NCI-H524 treated with DMSO at 0.1 percent for 48 hours (cell line): ENCODE measurements around the gene KRTAP5-9.
"Not testable (repeated sequence)": the region's sequence is repeated elsewhere in the genome, so short reads cannot be mapped to it uniquely, and the experiment has no call there.

Experiments used
- DNase-seq: peaks from one replicate; lab custom pipeline; 2025; lab: John Stamatoyannopoulos, UW

Gene KRTAP5-9

DNA sequence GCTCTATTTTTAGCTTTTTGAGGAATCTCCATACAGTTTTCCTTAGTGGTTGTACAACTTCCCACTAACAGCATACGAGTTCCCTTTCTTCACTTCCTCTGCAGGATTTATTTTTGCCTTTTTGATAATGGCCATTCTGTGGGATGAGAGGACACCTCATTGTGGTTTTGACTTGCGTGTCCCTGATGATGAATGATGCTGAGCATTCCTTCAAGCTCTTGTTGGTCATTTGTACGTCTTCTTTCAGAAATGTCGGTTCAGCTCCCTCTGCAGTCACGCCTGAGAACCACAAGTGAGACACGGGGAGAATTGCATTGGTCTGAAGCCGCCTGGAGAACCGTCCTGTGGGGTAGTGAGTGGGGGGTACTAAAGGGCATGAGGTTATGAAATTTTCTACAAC, 15.2 kb downstream of the KRTAP5-9 start:
- no peak for DNase-seq

DNA sequence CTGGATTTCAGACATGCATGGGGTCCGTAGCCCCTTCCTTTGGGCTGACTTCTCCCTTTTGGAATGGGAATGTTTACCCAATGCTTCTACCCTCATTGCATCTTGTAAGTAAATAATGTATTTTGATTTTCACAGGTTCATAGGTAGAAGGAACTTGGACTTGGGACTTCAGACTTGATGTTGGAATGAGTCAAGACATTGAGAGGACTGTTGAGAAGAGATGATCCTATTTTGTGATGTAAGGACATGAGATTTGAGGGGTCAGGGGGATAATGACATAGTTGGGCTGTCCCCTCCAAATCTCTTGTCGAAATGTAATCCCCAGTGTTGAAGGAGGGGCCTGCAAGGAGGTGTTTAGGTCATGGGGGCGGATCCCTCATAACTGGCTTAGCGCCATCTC, 16.2 kb downstream of the KRTAP5-9 start:
- DNase-seq, result no peak

DNA sequence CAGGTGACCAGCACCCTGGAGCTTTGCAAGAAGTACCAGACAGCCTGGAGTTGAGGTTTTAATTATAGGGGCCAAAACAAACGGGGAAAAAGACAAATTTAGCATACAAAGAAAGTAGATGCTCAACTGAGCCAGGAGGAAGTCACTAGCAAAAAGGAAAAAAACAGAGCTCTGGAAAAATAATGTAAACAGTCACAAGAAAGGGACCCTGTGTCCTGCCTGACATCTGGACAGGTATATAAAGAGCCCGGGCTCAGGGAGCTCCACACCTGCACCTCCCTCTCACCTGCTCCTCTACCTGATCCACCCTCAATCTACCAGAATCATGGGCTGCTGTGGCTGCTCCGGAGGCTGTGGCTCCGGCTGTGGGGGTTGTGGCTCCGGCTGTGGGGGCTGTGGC, 17.0 kb downstream of the KRTAP5-9 start, which contains the start of gene KRTAP5-10:
KRTAP5-10 (plus strand) TSS at position 301 of the 400 bp plus-strand sequence; CDS start at position 326, 25 bp downstream.
- no peak for DNase-seq

- no peak for DNase-seq
These were observed 17.9 kb downstream of the KRTAP5-9 start for GRCh38 chr11:71566081-71566620.

GRCh38 chr11:71566626-71567599, 18.7 kb downstream of the KRTAP5-9 start:
- not testable (repeated sequence) for DNase-seq

DNA sequence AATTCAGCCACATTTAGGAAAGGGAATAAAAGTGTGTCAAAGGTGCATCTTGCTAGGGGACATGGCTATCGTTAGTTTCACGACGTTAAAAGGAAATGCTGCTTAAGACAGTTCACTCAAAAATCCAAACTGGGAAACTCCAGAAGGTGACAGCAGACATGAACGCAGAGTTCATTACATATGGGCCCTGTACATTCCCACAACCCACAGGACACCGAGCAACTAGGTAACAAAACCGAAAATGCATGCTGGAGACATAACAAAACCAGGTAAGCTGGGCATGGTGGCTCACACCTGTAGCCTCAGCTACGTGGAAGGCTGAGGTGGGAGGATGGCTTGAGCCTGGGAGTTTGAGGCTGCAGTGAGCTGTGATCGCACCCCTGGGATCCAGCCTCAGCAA, 19.4 kb downstream of the KRTAP5-9 start:
- DNase-seq, result not testable (repeated sequence)

DNA sequence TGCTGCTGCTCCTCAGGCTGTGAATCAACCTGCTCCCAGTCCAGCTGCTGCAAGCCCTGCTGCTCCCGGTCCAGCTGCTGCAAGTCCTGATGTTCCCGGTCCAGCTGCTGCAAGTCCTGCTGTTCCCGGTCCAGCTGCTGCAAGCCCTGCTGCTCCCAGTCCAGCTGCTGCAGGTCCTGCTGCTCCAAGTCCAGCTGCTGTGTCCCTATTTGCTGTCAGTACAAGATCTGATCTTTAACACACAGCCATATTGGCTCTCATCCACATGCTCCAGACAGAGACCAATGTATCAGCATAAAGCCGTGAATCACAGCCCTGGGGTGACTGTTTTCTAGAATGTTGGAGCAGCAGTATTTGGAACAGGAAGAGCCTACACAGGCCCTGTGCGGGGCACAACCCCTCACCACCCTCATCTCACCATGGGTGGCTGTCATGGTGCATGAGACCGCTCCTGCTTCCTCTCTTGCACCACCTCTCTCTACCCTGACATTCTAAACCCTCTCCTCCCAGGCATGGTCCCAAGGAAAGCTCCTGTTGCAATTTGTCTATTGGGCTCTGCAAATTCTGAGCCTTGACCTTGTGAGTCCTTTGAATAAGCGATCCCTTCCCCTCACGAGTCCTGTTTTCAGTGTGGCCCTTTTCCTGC, 20.6 kb downstream of the KRTAP5-9 start:
- DNase-seq, result no peak

DNA sequence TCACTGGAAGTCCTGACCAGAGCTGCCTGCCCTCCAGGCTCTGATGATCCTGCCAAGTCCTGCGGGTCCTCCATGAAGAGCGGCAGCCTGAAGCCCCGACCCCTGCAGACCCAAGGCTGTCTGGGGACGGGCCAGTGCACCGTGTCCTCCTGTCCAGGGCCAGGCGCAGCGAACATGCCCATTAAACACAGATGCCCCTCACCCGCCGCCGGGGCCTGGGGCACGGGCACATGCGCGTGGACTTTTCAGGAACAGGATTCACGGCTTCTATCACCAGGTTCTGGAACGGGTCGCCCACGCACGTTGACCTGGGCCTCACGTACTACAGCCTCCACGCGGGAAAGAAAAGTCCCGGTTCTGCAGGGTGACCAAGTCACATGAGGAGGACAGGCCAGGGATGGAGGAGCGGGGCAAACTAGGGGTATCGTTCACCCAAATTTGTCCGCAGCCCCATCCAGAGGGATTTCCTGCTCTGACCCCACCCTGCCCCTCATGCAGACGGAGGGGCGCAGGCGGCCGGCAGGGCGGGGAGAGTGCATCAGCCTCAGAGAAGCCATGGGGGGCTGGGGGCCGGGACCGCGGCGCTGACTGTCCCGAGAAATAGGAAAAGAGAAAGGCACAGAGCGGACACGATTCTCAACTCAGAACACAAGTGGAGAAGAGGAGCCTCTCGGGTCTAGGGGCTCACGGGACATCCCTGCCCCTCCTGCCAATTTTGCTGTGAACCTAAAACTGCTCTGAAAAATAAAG, 23.1 kb downstream of the KRTAP5-9 start:
- DNase-seq, result not testable (repeated sequence)

DNA sequence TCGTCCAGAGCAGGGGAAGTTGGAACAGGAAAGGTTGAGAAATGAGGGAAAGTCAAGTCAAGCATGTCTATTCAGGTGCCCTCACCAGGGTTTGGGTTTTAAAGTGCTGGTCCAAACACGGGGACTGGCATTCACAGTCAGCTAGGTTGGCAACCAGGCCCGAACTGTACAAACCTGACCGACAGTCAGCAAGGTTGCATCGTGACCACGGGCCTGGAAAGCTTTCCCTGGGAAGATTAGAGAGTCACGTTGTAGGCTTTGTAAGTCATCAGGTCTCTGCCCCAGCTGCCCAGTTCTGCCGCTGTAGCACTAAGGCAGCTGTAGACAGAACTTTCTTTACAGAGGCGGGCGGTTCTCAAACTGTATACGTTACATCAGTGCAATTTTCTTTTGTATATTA, 24.6 kb downstream of the KRTAP5-9 start:
- DNase-seq, result no peak

DNA sequence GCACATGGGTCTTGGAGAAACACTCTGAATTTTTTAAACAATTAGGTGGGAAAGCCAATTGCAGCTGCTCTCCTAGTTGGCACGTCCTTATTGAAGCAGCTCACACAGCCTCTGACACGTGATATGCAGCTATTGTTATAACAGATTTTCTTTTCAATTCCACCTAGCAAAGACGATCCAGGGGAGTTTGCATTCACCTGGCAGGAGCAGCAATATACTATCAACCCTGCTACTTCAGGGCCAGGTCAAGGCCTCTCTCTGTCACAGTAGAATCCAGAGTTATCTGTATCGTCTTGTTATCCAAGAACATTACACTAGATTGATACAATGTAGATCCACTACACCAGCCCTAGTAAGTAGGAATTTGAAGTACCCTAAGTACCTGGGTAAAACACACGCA, 26.2 kb downstream of the KRTAP5-9 start:
- DNase-seq, result no peak

GRCh38 chr11:71575723-71576424, 27.7 kb downstream of the KRTAP5-9 start:
- DNase-seq, result no peak

- not testable (repeated sequence) for DNase-seq
These were observed 28.7 kb downstream of the KRTAP5-9 start for GRCh38 chr11:71576688-71577465.

DNA sequence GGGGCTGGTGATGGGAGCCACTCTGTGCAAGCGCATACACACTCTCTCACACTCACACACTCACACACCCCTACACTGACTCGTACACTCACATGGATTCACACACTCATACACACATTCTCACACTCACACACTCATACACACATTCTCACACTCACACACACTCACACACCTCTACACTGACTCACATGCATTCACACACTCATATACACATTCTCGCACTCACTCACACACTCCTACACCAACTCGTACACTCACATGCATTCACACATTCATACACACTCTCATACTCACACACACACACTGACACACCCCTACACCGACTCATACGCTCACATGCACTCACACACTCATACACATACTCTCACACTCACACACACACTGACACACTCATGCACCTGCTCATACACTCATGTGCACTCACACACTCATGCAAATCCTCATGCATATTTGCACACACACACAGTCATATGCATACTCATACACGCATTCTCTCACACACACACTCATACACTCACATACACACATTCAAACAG, 29.3 kb downstream of the KRTAP5-9 start:
- no peak for DNase-seq

DNA sequence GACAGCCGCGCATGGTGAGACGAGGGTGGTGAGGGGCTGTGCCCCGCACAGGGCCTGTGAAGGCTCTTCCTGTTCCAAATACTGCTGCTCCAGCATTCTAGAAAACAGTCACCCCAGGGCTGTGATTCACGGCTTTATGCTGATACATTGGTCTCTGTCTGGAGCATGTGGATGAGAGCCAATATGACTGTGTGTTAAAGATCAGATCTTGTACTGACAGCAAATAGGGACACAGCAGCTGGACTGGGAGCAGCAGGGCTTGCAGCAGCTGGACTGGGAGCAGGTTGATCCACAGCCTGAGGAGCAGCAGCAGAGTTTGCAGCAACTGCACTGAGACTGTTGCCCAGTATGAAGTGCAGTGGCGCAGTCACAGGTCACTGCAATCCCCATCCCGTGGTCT, 31.3 kb downstream of the KRTAP5-9 start:
- not testable (repeated sequence) for DNase-seq

DNA sequence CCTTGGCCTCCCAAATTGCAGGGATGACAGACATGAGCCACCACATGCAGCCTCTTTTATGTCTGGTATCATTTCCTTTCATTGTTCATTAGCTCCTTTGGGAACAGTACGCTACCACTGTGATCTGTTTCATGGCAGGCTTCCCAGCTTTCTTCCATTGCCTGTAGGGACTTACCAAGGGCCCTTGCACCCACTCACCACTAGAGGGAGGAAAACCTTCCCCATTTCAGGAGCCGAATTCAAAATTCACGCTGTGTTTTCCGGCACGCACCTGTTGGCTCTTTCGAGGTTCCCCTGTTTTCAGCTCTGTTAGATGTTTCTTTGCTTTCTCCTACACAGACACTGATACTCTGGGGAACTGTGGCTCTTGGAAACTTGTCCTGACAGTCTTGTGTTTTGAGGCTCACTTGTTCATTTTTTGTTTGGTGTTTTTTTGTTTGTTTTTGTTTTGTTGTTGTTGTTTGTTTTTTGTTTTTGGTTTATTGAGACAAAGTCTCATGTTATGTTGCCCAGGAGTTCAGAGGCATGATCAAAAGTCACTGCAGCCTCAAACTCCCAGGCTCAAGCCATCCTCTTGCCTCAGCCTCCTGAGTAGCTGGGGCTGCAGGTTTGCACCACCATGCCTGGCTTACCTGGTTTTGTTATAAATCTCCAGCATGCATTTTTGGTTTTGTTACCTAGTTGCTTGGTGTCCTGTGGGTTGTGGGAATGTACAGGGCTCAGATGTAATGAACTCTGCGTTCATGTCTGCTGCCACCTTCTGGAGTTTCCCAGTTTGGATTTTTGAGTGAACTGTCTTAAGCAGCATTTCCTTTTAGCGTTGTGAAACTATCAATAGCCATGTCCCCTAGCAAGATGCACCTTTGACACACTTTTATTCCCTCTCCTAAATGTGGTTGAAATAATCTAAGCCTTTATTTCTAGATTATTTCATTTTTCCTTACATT, 32.1 kb downstream of the KRTAP5-9 start:
- no peak for DNase-seq

DNA sequence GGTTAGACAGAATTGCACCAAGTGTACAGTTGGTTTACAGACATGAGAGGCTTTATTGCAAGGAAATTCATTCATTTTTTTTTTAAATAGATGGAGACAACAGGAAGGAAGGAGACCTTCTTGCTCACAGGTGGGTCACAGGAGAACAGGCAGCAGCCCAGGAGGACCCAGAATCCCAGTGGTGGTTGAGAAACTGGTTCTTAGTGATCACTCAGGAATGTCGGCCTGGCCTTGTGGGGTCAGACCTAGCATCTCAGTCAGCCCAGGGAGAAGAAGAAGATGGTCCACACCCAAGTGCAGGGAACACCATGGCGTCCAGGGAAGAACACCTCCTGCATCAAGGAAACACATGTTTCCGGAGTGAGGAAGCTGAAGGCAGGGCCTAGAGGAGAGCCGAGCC, 33.6 kb downstream of the KRTAP5-9 start:
- no peak for DNase-seq

DNA sequence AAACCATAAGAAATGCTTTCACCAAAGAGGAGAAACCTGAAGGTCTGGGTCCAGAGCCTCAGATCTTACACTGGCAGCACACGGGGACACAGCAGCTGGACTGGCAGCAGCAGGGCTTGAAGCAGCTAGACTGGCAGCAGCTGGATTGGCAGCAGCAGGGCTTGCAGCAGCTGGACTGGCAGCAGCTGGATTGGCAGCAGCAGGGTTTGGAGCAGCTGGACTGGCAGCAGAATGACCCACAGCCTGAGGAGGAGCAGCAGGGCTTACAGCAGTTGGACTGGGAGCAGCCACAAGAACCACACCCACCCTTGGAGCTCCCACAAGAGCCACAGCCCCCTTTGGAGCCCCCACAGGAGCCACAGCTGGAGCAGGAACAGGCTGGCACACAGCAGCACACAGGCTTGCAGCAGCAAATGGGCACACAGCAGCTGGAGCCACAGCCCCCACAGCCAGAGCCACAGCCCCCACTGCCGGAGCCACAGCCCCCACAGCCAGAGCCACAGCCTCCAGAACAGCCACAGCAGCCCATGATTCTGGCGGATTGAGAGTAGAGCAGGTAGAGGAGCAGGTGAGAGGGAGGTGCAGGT, 34.2 kb downstream of the KRTAP5-9 start, which contains the start of gene KRTAP5-11:
KRTAP5-11 (minus strand) TSS at position 567 of the 587 bp plus-strand sequence; CDS start at position 529, 38 bp downstream.
- DNase-seq, result no peak

GRCh38 chr11:71582969-71583368, 34.7 kb downstream of the KRTAP5-9 start:
- DNase-seq, result not testable (repeated sequence)

- DNase-seq, result not testable (repeated sequence)
These were observed 37.5 kb downstream of the KRTAP5-9 start for GRCh38 chr11:71585673-71586072.
